Measurements from ENCODE around the gene GNAZ.

GNAZ gene

GRCh38 chr22:23032658-23033057, 37.7 kb upstream of the GNAZ start:
- Histone ChIP-seq H3K9me3 (peaks cover 8% of the 10 kb centered on the region; the same call in 1 of the 2 replicates), H3K36me3 (no peaks in the 10 kb centered on the region), H3K9ac (no peak overlapping the region), H3K4me1 (peaks cover 57% of the 10 kb centered on the region), H3K4me3 (no peak overlapping the region), H4K20me1 (no peaks in the 10 kb centered on the region), H3K27ac (no peak overlapping the region), H3K27me3 (no peaks in the 10 kb centered on the region), H3K4me2 (peak overlapping the region; percentile 81; the same call in 1 of the 2 replicates)
- no peak for TF ChIP-seq Cebpa-rat (IDR thresholded peaks at IDR 0.05)

GRCh38 chr22:23033116-23033905, 37.0 kb upstream of the GNAZ start:
- peaks cover 64% of the 10 kb centered on the region for H3K4me1 ChIP-seq
- no peak for TF ChIP-seq Cebpa-rat (IDR thresholded peaks at IDR 0.05)

GRCh38 chr22:23034621-23035556, 35.4 kb upstream of the GNAZ start:
- Histone ChIP-seq H3K4me2 (peak overlapping the region; percentile 81), H3K4me1 (peaks cover 71% of the 10 kb centered on the region), H3K9ac (peak overlapping the region; percentile 59), H3K27me3 (no peaks in the 10 kb centered on the region), H3K36me3 (no peaks in the 10 kb centered on the region), H3K27ac (peak overlapping the region; percentile 87), H3K9me3 (peaks cover 8% of the 10 kb centered on the region; the same call in 1 of the 2 replicates), H3K4me3 (0 out of 2 replicates have a peak overlapping the region, but pooled peaks have one; percentile 18), H4K20me1 (no peaks in the 10 kb centered on the region)
- no peak for TF ChIP-seq Cebpa-rat (IDR thresholded peaks at IDR 0.05)

More at GRCh38 chr22:23033116-23033905, 37.0 kb upstream of the GNAZ start:
- Histone ChIP-seq H3K27ac (peak overlapping the region; percentile 87), H3K9me3 (peaks cover 8% of the 10 kb centered on the region; the same call in 1 of the 2 replicates), H4K20me1 (no peaks in the 10 kb centered on the region), H3K36me3 (no peaks in the 10 kb centered on the region), H3K4me3 (no peak overlapping the region), H3K9ac (no peak overlapping the region), H3K4me2 (peak overlapping the region; percentile 81), H3K27me3 (no peaks in the 10 kb centered on the region)

- no peaks in the 10 kb centered on the region for H3K36me3 ChIP-seq
- H3K9me3 ChIP-seq: peaks cover 8% of the 10 kb centered on the region; the same call in 1 of the 2 replicates
- H3K4me3 ChIP-seq: no peak overlapping the region
- no peak for TF ChIP-seq Cebpa-rat (IDR thresholded peaks at IDR 0.05)
- peak overlapping the region; percentile 81 for H3K4me2 ChIP-seq
- H3K4me1 ChIP-seq: peaks cover 71% of the 10 kb centered on the region
- peak overlapping the region; percentile 87 for H3K27ac ChIP-seq
- no peaks in the 10 kb centered on the region for H4K20me1 ChIP-seq
- peak overlapping the region; percentile 59 for H3K9ac ChIP-seq
- no peaks in the 10 kb centered on the region for H3K27me3 ChIP-seq
Observed at GRCh38 chr22:23035557-23036277, 34.6 kb upstream of the GNAZ start.

- no peak for TF ChIP-seq Cebpa-rat (IDR thresholded peaks at IDR 0.05)
Observed at GRCh38 chr22:23036684-23037428, 33.5 kb upstream of the GNAZ start.

GRCh38 chr22:23037429-23038333, 32.6 kb upstream of the GNAZ start:
- H3K4me1 ChIP-seq: peaks cover 64% of the 10 kb centered on the region
- H3K27ac ChIP-seq: peak overlapping the region; percentile 87
- no peaks in the 10 kb centered on the region for H3K27me3 ChIP-seq
- no peaks in the 10 kb centered on the region for H3K36me3 ChIP-seq
- H3K4me2 ChIP-seq: peak overlapping the region; percentile 81
- no peaks in the 10 kb centered on the region for H4K20me1 ChIP-seq
- TF ChIP-seq Cebpa-rat (IDR thresholded peaks at IDR 0.05): no peak
- no peak overlapping the region for H3K4me3 ChIP-seq
- no peak overlapping the region for H3K9ac ChIP-seq
- no peaks in the 10 kb centered on the region for H3K9me3 ChIP-seq

More at GRCh38 chr22:23036684-23037428, 33.5 kb upstream of the GNAZ start:
- H3K27ac ChIP-seq: peak overlapping the region; percentile 87
- H3K36me3 ChIP-seq: no peaks in the 10 kb centered on the region
- 0 out of 2 replicates have a peak overlapping the region, but pooled peaks have one; percentile 59 for H3K9ac ChIP-seq
- H3K27me3 ChIP-seq: no peaks in the 10 kb centered on the region
- peaks cover 71% of the 10 kb centered on the region for H3K4me1 ChIP-seq
- peak overlapping the region; percentile 81 for H3K4me2 ChIP-seq
- 0 out of 2 replicates have a peak, but pooled peaks cover 4% of the 10 kb centered on the region for H3K9me3 ChIP-seq
- H4K20me1 ChIP-seq: no peaks in the 10 kb centered on the region
- no peak overlapping the region for H3K4me3 ChIP-seq

GRCh38 chr22:23038334-23038642, 32.0 kb upstream of the GNAZ start:
- H3K4me3 ChIP-seq: no peak overlapping the region
- peak overlapping the region; percentile 87 for H3K27ac ChIP-seq
- H3K9me3 ChIP-seq: no peaks in the 10 kb centered on the region
- peak overlapping the region; percentile 81 for H3K4me2 ChIP-seq
- TF ChIP-seq Cebpa-rat (IDR thresholded peaks at IDR 0.05): no peak
- no peaks in the 10 kb centered on the region for H3K27me3 ChIP-seq
- no peak overlapping the region for H3K9ac ChIP-seq
- H3K36me3 ChIP-seq: no peaks in the 10 kb centered on the region
- H4K20me1 ChIP-seq: no peaks in the 10 kb centered on the region
- H3K4me1 ChIP-seq: peaks cover 58% of the 10 kb centered on the region

- Histone ChIP-seq H3K36me3 (no peaks in the 10 kb centered on the region), H3K4me2 (peak overlapping the region; percentile 81; the same call in 1 of the 2 replicates), H3K9ac (no peak overlapping the region), H3K4me3 (no peak overlapping the region), H3K9me3 (no peaks in the 10 kb centered on the region), H3K4me1 (peaks cover 52% of the 10 kb centered on the region), H4K20me1 (no peaks in the 10 kb centered on the region), H3K27ac (peak overlapping the region; percentile 87), H3K27me3 (no peaks in the 10 kb centered on the region)
- no peak for TF ChIP-seq Cebpa-rat (IDR thresholded peaks at IDR 0.05)
Observed at GRCh38 chr22:23038902-23039301, 31.4 kb upstream of the GNAZ start.
